Measurements from ENCODE around the gene PATJ.

The PATJ gene

DNA sequence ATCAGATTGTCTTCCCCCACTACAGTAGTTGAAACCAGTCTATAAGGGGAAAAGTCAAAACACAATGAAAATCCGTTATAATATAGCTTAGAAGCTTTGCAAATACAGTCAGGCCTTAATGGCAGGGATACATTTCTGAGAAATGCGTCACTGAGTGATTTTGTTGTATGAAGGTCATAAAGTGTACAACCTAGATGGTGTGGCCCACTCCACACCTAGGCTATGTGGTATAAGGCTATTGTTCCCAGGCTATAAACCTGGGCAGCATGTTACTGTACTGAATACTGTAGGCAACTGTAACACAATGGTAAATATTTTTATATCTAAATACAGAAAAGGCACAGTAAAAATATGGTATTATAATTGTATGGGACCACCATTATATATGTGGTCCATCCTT lies 264.4 kb downstream of the PATJ start:
- ATAC-seq: no peak
- TF ChIP-seq ZNF8 (CRISPR knock-in tag; IDR thresholded peaks at IDR 0.05) (no peak), ISL1 (CRISPR knock-in tag; IDR thresholded peaks at IDR 0.05) (no peak), ARNTL (CRISPR knock-in tag; IDR thresholded peaks at IDR 0.05; ENCODE audit: borderline replicate concordance, low read depth) (no peak), RARB (CRISPR knock-in tag; IDR thresholded peaks at IDR 0.05) (no peak), BACH2 (CRISPR knock-in tag; IDR thresholded peaks at IDR 0.05; ENCODE audit: borderline replicate concordance) (no peak)

DNA sequence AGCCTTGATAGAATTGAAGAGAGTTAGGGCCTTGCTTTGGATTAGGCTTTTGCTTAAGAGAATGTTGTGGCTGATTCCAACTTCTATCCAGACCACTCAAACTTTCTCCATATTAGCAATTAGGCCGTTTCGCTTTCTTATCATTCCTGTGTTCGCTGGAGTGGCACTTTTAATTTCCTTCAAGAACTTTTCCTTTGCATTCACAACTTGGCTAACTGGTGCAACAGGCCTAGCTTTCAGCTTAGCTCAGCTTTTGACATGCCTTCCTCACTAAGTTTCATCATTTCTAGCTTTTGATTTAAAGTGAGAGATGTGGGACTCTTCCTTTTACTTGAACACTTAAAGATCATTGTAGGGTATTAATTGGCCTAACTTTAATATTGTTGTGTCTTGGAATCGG lies 268.7 kb downstream of the PATJ start:
- ATAC-seq: no peak

DNA sequence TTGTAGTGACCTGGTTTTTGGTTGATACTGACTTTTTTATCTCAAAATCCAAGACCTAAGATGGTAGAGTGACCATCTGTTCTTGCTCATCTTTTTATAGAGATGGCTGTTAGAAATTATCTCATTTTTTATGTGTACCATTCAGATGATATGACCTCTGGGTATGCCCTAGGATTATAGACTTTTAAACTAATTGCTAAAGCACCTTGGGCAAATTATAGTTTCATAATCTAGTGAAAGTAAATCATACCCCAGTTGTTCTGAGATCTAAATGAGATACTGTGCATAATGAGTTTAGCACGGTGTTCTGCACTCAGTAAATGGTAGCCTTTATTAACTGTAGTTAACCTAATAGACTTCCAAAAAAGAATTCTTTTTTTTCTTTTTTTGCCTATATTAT lies 269.8 kb downstream of the PATJ start:
- no peak for ATAC-seq
- TF ChIP-seq PPARA (CRISPR knock-in tag; IDR thresholded peaks at IDR 0.05; ENCODE audit: borderline replicate concordance) (no peak), ZNF8 (CRISPR knock-in tag; IDR thresholded peaks at IDR 0.05) (peak; percentile 57; the same call in 1 of the 2 replicates), SNAI2 (CRISPR knock-in tag; IDR thresholded peaks at IDR 0.05) (no peak), ZFP3 (CRISPR knock-in tag; IDR thresholded peaks at IDR 0.05) (no peak), TCF4 (CRISPR knock-in tag; IDR thresholded peaks at IDR 0.05; ENCODE audit: borderline replicate concordance) (peak; percentile 83)
- TF ChIP-seq, protein P1, sequence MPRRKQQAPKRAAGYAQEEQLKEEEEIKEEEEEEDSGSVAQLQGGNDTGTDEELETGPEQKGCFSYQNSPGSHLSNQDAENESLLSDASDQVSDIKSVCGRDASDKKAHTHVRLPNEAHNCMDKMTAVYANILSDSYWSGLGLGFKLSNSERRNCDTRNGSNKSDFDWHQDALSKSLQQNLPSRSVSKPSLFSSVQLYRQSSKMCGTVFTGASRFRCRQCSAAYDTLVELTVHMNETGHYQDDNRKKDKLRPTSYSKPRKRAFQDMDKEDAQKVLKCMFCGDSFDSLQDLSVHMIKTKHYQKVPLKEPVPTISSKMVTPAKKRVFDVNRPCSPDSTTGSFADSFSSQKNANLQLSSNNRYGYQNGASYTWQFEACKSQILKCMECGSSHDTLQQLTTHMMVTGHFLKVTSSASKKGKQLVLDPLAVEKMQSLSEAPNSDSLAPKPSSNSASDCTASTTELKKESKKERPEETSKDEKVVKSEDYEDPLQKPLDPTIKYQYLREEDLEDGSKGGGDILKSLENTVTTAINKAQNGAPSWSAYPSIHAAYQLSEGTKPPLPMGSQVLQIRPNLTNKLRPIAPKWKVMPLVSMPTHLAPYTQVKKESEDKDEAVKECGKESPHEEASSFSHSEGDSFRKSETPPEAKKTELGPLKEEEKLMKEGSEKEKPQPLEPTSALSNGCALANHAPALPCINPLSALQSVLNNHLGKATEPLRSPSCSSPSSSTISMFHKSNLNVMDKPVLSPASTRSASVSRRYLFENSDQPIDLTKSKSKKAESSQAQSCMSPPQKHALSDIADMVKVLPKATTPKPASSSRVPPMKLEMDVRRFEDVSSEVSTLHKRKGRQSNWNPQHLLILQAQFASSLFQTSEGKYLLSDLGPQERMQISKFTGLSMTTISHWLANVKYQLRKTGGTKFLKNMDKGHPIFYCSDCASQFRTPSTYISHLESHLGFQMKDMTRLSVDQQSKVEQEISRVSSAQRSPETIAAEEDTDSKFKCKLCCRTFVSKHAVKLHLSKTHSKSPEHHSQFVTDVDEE (CRISPR knock-in tag; IDR thresholded peaks at IDR 0.05): peak; percentile 73; the same call in 1 of the 2 replicates

More for the DNA sequence above, 268.7 kb downstream of the PATJ start:
- no peak for TF ChIP-seq SNAI2 (CRISPR knock-in tag; IDR thresholded peaks at IDR 0.05)
- no peak for TF ChIP-seq GLIS3 (CRISPR knock-in tag; IDR thresholded peaks at IDR 0.05)
- TF ChIP-seq CSDC2 (CRISPR knock-in tag; IDR thresholded peaks at IDR 0.05): no peak
- no peak for TF ChIP-seq ESRRG (CRISPR knock-in tag; IDR thresholded peaks at IDR 0.05)

DNA sequence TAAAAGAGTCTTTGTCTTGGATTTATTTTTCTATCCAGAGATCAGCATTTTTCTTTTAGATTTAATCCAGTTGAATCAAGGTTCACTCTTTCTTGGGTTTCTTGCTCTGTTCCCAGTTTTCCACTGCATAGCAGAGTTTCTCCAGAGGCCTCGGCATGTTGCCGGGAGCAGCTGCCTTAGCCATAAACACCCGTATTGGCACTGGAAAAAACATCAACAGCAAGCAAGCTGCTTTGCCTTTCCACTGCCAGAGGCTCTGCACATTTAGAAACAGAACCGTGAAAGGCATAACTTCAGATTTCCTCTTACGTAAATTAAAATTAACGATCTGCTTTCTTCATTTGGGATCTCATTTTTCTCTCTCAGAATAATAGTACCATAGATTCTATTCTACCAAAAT lies 270.6 kb downstream of the PATJ start:
- TF ChIP-seq OSR1 (CRISPR knock-in tag; IDR thresholded peaks at IDR 0.05) (no peak), PPARA (CRISPR knock-in tag; IDR thresholded peaks at IDR 0.05; ENCODE audit: borderline replicate concordance) (no peak), ZC3H10 (CRISPR knock-in tag; IDR thresholded peaks at IDR 0.05) (no peak), ZFP3 (CRISPR knock-in tag; IDR thresholded peaks at IDR 0.05) (no peak), ZNF565 (CRISPR knock-in tag; conservative IDR thresholded peaks at IDR 0.05; ENCODE audit: low read depth) (no peak), ESRRG (CRISPR knock-in tag; IDR thresholded peaks at IDR 0.05) (no peak), ZNF8 (CRISPR knock-in tag; IDR thresholded peaks at IDR 0.05) (no peak), ZNF70 (CRISPR knock-in tag; IDR thresholded peaks at IDR 0.05) (no peak), GLIS3 (CRISPR knock-in tag; IDR thresholded peaks at IDR 0.05) (no peak), TCF4 (CRISPR knock-in tag; IDR thresholded peaks at IDR 0.05; ENCODE audit: borderline replicate concordance) (no peak), RARB (CRISPR knock-in tag; IDR thresholded peaks at IDR 0.05) (no peak), ARNTL (CRISPR knock-in tag; IDR thresholded peaks at IDR 0.05; ENCODE audit: borderline replicate concordance, low read depth) (no peak)
- TF ChIP-seq, protein P1 (CRISPR knock-in tag; IDR thresholded peaks at IDR 0.05): no peak
- TF ChIP-seq, protein P2, sequence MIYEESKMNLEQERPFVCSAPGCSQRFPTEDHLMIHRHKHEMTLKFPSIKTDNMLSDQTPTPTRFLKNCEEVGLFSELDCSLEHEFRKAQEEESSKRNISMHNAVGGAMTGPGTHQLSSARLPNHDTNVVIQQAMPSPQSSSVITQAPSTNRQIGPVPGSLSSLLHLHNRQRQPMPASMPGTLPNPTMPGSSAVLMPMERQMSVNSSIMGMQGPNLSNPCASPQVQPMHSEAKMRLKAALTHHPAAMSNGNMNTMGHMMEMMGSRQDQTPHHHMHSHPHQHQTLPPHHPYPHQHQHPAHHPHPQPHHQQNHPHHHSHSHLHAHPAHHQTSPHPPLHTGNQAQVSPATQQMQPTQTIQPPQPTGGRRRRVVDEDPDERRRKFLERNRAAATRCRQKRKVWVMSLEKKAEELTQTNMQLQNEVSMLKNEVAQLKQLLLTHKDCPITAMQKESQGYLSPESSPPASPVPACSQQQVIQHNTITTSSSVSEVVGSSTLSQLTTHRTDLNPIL (CRISPR knock-in tag; IDR thresholded peaks at IDR 0.05; ENCODE audit: low read depth): no peak
- TF ChIP-seq, protein P3, sequence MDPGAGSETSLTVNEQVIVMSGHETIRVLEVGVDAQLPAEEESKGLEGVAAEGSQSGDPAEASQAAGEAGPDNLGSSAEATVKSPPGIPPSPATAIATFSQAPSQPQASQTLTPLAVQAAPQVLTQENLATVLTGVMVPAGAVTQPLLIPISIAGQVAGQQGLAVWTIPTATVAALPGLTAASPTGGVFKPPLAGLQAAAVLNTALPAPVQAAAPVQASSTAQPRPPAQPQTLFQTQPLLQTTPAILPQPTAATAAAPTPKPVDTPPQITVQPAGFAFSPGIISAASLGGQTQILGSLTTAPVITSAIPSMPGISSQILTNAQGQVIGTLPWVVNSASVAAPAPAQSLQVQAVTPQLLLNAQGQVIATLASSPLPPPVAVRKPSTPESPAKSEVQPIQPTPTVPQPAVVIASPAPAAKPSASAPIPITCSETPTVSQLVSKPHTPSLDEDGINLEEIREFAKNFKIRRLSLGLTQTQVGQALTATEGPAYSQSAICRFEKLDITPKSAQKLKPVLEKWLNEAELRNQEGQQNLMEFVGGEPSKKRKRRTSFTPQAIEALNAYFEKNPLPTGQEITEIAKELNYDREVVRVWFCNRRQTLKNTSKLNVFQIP (CRISPR knock-in tag; IDR thresholded peaks at IDR 0.05; ENCODE audit: borderline replicate concordance, low read depth): no peak
- no peak for ATAC-seq
